K562 (cell line): ENCODE data around the gene GEMIN5. TPM values are rescaled to one million over a fixed set of nuclear protein-coding genes. Genes with fewer than 3 reads are reported as not detected.

Experiments used
- ATF7 ChIP-seq: fragments of 450-650 bp; IDR thresholded peaks from 2 replicates; pipeline ENCODE4 v1.7.1; 2014; ENCODE audit warnings: mild to moderate bottlenecking, moderate library complexity
- CBX5 ChIP-seq: IDR thresholded peaks from 2 replicates; pipeline ENCODE4 v1.6.1; 2014; ENCODE audit warnings: low read depth, borderline replicate concordance
- CCNT2 ChIP-seq: IDR thresholded peaks from 2 replicates; pipeline ENCODE4 v1.6.1; 2011; ENCODE audit warnings: borderline replicate concordance, low read depth, mild to moderate bottlenecking, moderate library complexity, mixed read lengths, low read length; ENCODE audit not compliant: insufficient read length; ENCODE audit errors: extremely low read depth
- CHD2 ChIP-seq: IDR thresholded peaks from 2 replicates; pipeline ENCODE4 v1.6.1; 2011; ENCODE audit warnings: low read depth, low read length
- DPF2 ChIP-seq: fragments of 450-650 bp; IDR thresholded peaks from 2 replicates; pipeline ENCODE4 v1.6.1; 2016
- EGR1 ChIP-seq: fragments of 450-650 bp; conservative IDR thresholded peaks from 2 replicates; pipeline ENCODE4 v1.6.1; 2017; ENCODE audit warnings: mild to moderate bottlenecking
- GABPB1 ChIP-seq: sonication (generic); formaldehyde crosslinking; IDR thresholded peaks from 2 replicates; pipeline ENCODE4 v1.8.0; 2022; ENCODE audit warnings: mild to moderate bottlenecking, missing genetic modification reagents
- LCOR ChIP-seq: sonication (generic); formaldehyde crosslinking; IDR thresholded peaks from 2 replicates; pipeline ENCODE4 v1.8.0; 2022; ENCODE audit warnings: mild to moderate bottlenecking, missing genetic modification reagents
- MCM2 ChIP-seq: fragments of 450-650 bp; IDR thresholded peaks from 2 replicates; pipeline ENCODE4 v1.6.1; 2017; ENCODE audit warnings: low read depth, mild to moderate bottlenecking
- MEIS2 ChIP-seq: fragments of 450-650 bp; IDR thresholded peaks from 2 replicates; pipeline ENCODE4 v1.6.1; 2014; ENCODE audit warnings: mild to moderate bottlenecking; ENCODE audit not compliant: partially characterized antibody
- NFIC ChIP-seq: fragments of 450-650 bp; IDR thresholded peaks from 2 replicates; pipeline ENCODE4 v1.6.1; 2017; ENCODE audit warnings: mild to moderate bottlenecking, inconsistent platforms
- SMC3 ChIP-seq: conservative IDR thresholded peaks from 2 replicates; pipeline ENCODE4 v1.6.1; 2011; ENCODE audit warnings: low read depth, low read length, improper control_type of control experiment; ENCODE audit not compliant: insufficient read depth
- SPI1 ChIP-seq: IDR thresholded peaks from 2 replicates; pipeline ENCODE4 v1.6.1; 2011; ENCODE audit warnings: low read depth, low read length, control low read depth, borderline replicate concordance
- TAF1 ChIP-seq: IDR thresholded peaks from 2 replicates; pipeline ENCODE4 v1.6.1; 2011; ENCODE audit warnings: mild to moderate bottlenecking, low read length, moderate library complexity; ENCODE audit not compliant: insufficient read depth, control insufficient read depth, severe bottlenecking; ENCODE audit errors: extremely low read depth
- TFAP4 ChIP-seq: sonication (generic); formaldehyde crosslinking; IDR thresholded peaks from 2 replicates; pipeline ENCODE4 v1.8.0; 2022; ENCODE audit warnings: missing genetic modification reagents, mild to moderate bottlenecking, moderate library complexity, borderline replicate concordance
- TSC22D4 ChIP-seq: fragments of 450-650 bp; IDR thresholded peaks from 2 replicates; pipeline ENCODE4 v1.6.1; 2016; ENCODE audit warnings: missing genetic modification characterization, missing biosample characterization, control low read depth
- U2AF1 ChIP-seq: fragments of 200-400 bp; formaldehyde crosslinking; optimal IDR thresholded peaks from 2 replicates; pipeline ENCODE3; 2017; ENCODE audit warnings: mild to moderate bottlenecking, low read depth, low read length, moderate library complexity
- UBTF ChIP-seq, 2 experiments: IDR thresholded peaks; 2 replicates each; pipeline ENCODE4 v1.6.1; 2012; ENCODE audit warnings: improper control_type of control experiment in 2 of 2, low read depth in 2 of 2, low read length in 2 of 2, borderline replicate concordance in 1 of 2
- ZBED1 ChIP-seq: IDR thresholded peaks from 2 replicates; pipeline ENCODE4 v1.6.1; 2014
- ZC3H11A ChIP-seq: IDR thresholded peaks from 2 replicates; pipeline ENCODE4 v1.6.1; 2012; ENCODE audit warnings: low read depth, low read length, improper control_type of control experiment
- ZNF316 ChIP-seq: fragments of 450-650 bp; IDR thresholded peaks from 2 replicates; pipeline ENCODE4 v1.6.1; 2016
- ZNF766 ChIP-seq: fragments of 200-800 bp; sonication (Bioruptor generic); conservative IDR thresholded peaks from 2 replicates; pipeline ENCODE4 v1.6.1; 2016; ENCODE audit warnings: missing genetic modification characterization, missing compliant biosample characterization
- polyA plus RNA-seq, 8 experiments: library from polyadenylated mRNA; depleted of rRNA in 4 of 8; stranded (reverse) in 5 of 8; unstranded in 3 of 8; fragments of >200 nt; fragmentation: Nextera tagmentation in 2 of 8; fragmentation: Illumina TruSeq in 1 of 8; extraction: Ambion mirVana in 2 of 8; extraction: Trizol in 1 of 8; gene quantifications; 2 replicates each; pipeline versions ENCODE4 v1.2.1 to v1.2.3, GENCODE V29; 2011 to 2014; ENCODE audit warnings: inconsistent platforms in 1 of 8, missing spikeins in 1 of 8
- total RNA-seq, 7 experiments: library from RNA; depleted of rRNA in 6 of 7; stranded (reverse); fragments of >200 nt in 6 of 7; fragmentation: Illumina TruSeq in 2 of 7; extraction: Trizol in 2 of 7; gene quantifications; 2 replicates each; pipeline versions ENCODE4 v1.2.1 to v1.2.3, GENCODE V29; 2011 to 2021; ENCODE audit warnings: low replicate concordance in 1 of 7
- TF ChIP-seq, protein P1 (sequence below): fragments of 150-350 bp; IDR thresholded peaks from 2 replicates; pipeline ENCODE4 v1.6.1; 2014; ENCODE audit warnings: low read depth, mild to moderate bottlenecking, low read length, borderline replicate concordance

The GEMIN5 gene
- total and polyA plus RNA-seq, 9 of the 15 experiments (the other 6 are each of a cell fraction or from before 2014, with no cell fraction given), result 10.3 to 48.2 (median 34.7) TPM

- 0 out of 4 replicates have a peak, but pooled peaks of 1 of the 2 experiments have one; percentile 65 for TF ChIP-seq UBTF (IDR thresholded peaks at IDR 0.05; ENCODE audit: borderline replicate concordance in 1 of 2, low read depth in 2 of 2, low read length in 2 of 2)
- TF ChIP-seq GABPB1 (CRISPR knock-in tag), result peak; percentile 74
- TF ChIP-seq SPI1, result no peak
- TF ChIP-seq CHD2, result no peak
- no peak for TF ChIP-seq TSC22D4
- TF ChIP-seq, protein P1, sequence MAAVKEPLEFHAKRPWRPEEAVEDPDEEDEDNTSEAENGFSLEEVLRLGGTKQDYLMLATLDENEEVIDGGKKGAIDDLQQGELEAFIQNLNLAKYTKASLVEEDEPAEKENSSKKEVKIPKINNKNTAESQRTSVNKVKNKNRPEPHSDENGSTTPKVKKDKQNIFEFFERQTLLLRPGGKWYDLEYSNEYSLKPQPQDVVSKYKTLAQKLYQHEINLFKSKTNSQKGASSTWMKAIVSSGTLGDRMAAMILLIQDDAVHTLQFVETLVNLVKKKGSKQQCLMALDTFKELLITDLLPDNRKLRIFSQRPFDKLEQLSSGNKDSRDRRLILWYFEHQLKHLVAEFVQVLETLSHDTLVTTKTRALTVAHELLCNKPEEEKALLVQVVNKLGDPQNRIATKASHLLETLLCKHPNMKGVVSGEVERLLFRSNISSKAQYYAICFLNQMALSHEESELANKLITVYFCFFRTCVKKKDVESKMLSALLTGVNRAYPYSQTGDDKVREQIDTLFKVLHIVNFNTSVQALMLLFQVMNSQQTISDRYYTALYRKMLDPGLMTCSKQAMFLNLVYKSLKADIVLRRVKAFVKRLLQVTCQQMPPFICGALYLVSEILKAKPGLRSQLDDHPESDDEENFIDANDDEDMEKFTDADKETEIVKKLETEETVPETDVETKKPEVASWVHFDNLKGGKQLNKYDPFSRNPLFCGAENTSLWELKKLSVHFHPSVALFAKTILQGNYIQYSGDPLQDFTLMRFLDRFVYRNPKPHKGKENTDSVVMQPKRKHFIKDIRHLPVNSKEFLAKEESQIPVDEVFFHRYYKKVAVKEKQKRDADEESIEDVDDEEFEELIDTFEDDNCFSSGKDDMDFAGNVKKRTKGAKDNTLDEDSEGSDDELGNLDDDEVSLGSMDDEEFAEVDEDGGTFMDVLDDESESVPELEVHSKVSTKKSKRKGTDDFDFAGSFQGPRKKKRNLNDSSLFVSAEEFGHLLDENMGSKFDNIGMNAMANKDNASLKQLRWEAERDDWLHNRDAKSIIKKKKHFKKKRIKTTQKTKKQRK, result no peak
- no peak for TF ChIP-seq CBX5
- TF ChIP-seq ZBED1, result peak; percentile 84; the same call in 1 of the 2 replicates
- TF ChIP-seq TFAP4 (CRISPR knock-in tag), result peak; percentile 90
- peak; percentile 49 for TF ChIP-seq U2AF1
- TF ChIP-seq MCM2, result no peak
- TF ChIP-seq NFIC, result peak; percentile 32; the same call in 1 of the 2 replicates
- 0 out of 2 replicates have a peak, but pooled peaks have one; percentile 20 for TF ChIP-seq ZC3H11A
- no peak for TF ChIP-seq ZNF316
- TF ChIP-seq LCOR (CRISPR knock-in tag), result peak; percentile 82
- TF ChIP-seq SMC3, result 0 out of 2 replicates have a peak, but pooled peaks have one; percentile 15
- peak; percentile 61; the same call in 1 of the 2 replicates for TF ChIP-seq ZNF766 (CRISPR knock-in tag)
- peak; percentile 29 for TF ChIP-seq MEIS2
- TF ChIP-seq EGR1, result peak; percentile 43; the same call in 1 of the 2 replicates
- peak; percentile 25 for TF ChIP-seq ATF7
- peak; percentile 82 for TF ChIP-seq CCNT2
- peak; percentile 88 for TF ChIP-seq TAF1
- TF ChIP-seq DPF2, result 0 out of 2 replicates have a peak, but pooled peaks have one; percentile 14
Observed at GRCh38 chr5:154858297-154858971, 79.6 kb downstream of the GEMIN5 start, which contains the start of gene CNOT8 (continued).
